ENCODE results near the gene SCUBE1.

SCUBE1 gene

GRCh38 chr22:43301866-43302265, 41.3 kb downstream of the SCUBE1 start:
- TF ChIP-seq CREB1 (IDR thresholded peaks at IDR 0.05; ENCODE audit: low read depth): no peak
- no peak for TF ChIP-seq YY1 (IDR thresholded peaks at IDR 0.05; ENCODE audit: low read depth)
- TF ChIP-seq TEAD4 (IDR thresholded peaks at IDR 0.05): no peak
- no peak for TF ChIP-seq MAX (IDR thresholded peaks at IDR 0.05)
- TF ChIP-seq EGR1 (IDR thresholded peaks at IDR 0.05): no peak
- TF ChIP-seq NFIC (IDR thresholded peaks at IDR 0.05): no peak
- no peak for TF ChIP-seq TAF1 (IDR thresholded peaks at IDR 0.05; ENCODE audit: low read depth)
- TF ChIP-seq RAD21 (IDR thresholded peaks at IDR 0.05; ENCODE audit: low read depth): no peak
- no peak for TF ChIP-seq FOXM1 (IDR thresholded peaks at IDR 0.05; ENCODE audit: borderline replicate concordance, low read depth)
- no peak for TF ChIP-seq ZBTB7A (IDR thresholded peaks at IDR 0.05; ENCODE audit: low read depth)
- TF ChIP-seq EP300 (IDR thresholded peaks at IDR 0.05; ENCODE audit: borderline replicate concordance): no peak
- no peak for TF ChIP-seq CEBPB (IDR thresholded peaks at IDR 0.05)
- no peak for TF ChIP-seq TCF12 (IDR thresholded peaks at IDR 0.05; ENCODE audit: low read depth)
- TF ChIP-seq USF1 (IDR thresholded peaks at IDR 0.05): no peak
- no peak for TF ChIP-seq REST (IDR thresholded peaks at IDR 0.05; ENCODE audit: low read depth)

- no peak for TF ChIP-seq EGR1 (IDR thresholded peaks at IDR 0.05)
- no peak for TF ChIP-seq ZBTB7A (IDR thresholded peaks at IDR 0.05; ENCODE audit: low read depth)
- no peak for TF ChIP-seq TAF1 (IDR thresholded peaks at IDR 0.05; ENCODE audit: low read depth)
- no peak for TF ChIP-seq USF1 (IDR thresholded peaks at IDR 0.05)
- TF ChIP-seq REST (IDR thresholded peaks at IDR 0.05; ENCODE audit: low read depth): no peak
- TF ChIP-seq EP300 (IDR thresholded peaks at IDR 0.05; ENCODE audit: borderline replicate concordance): no peak
- no peak for TF ChIP-seq TEAD4 (IDR thresholded peaks at IDR 0.05)
- TF ChIP-seq RAD21 (IDR thresholded peaks at IDR 0.05; ENCODE audit: low read depth): no peak
- no peak for TF ChIP-seq FOXM1 (IDR thresholded peaks at IDR 0.05; ENCODE audit: borderline replicate concordance, low read depth)
- TF ChIP-seq NFIC (IDR thresholded peaks at IDR 0.05): no peak
- no peak for TF ChIP-seq YY1 (IDR thresholded peaks at IDR 0.05; ENCODE audit: low read depth)
- TF ChIP-seq CEBPB (IDR thresholded peaks at IDR 0.05): no peak
- TF ChIP-seq MAX (IDR thresholded peaks at IDR 0.05): no peak
- no peak for TF ChIP-seq TCF12 (IDR thresholded peaks at IDR 0.05; ENCODE audit: low read depth)
- no peak for TF ChIP-seq CREB1 (IDR thresholded peaks at IDR 0.05; ENCODE audit: low read depth)
Observed at GRCh38 chr22:43300891-43301676, 42.1 kb downstream of the SCUBE1 start.

- TF ChIP-seq MAX (IDR thresholded peaks at IDR 0.05) (no peak), EP300 (IDR thresholded peaks at IDR 0.05; ENCODE audit: borderline replicate concordance) (no peak), TAF1 (IDR thresholded peaks at IDR 0.05; ENCODE audit: low read depth) (no peak), RAD21 (IDR thresholded peaks at IDR 0.05; ENCODE audit: low read depth) (no peak), YY1 (IDR thresholded peaks at IDR 0.05; ENCODE audit: low read depth) (no peak), EGR1 (IDR thresholded peaks at IDR 0.05) (no peak), TEAD4 (IDR thresholded peaks at IDR 0.05) (no peak), FOXM1 (IDR thresholded peaks at IDR 0.05; ENCODE audit: borderline replicate concordance, low read depth) (no peak), NFIC (IDR thresholded peaks at IDR 0.05) (no peak), USF1 (IDR thresholded peaks at IDR 0.05) (no peak), CREB1 (IDR thresholded peaks at IDR 0.05; ENCODE audit: low read depth) (no peak)
Observed at GRCh38 chr22:43299736-43300135, 43.4 kb downstream of the SCUBE1 start.

- no peak for TF ChIP-seq CREB1 (IDR thresholded peaks at IDR 0.05; ENCODE audit: low read depth)
- TF ChIP-seq CEBPB (IDR thresholded peaks at IDR 0.05): no peak
- no peak for TF ChIP-seq FOXM1 (IDR thresholded peaks at IDR 0.05; ENCODE audit: borderline replicate concordance, low read depth)
- no peak for TF ChIP-seq EP300 (IDR thresholded peaks at IDR 0.05; ENCODE audit: borderline replicate concordance)
- no peak for TF ChIP-seq TEAD4 (IDR thresholded peaks at IDR 0.05)
- TF ChIP-seq MAX (IDR thresholded peaks at IDR 0.05): no peak
- TF ChIP-seq NFIC (IDR thresholded peaks at IDR 0.05): no peak
Observed at GRCh38 chr22:43298062-43298801, 44.9 kb downstream of the SCUBE1 start.
